GM13977 (cell line): ENCODE measurements around the gene OR10G7.

Experiments
- DNase-seq: peaks from one replicate; pipeline ENCODE4 v3.0.0; 2012; ENCODE audit warnings: low spot score
- CTCF ChIP-seq: IDR thresholded peaks from 2 replicates; pipeline ENCODE4 v1.5.1; 2012; ENCODE audit warnings: mild to moderate bottlenecking, control low read depth; ENCODE audit not compliant: insufficient read depth; ENCODE audit errors: extremely low read depth, missing control alignments
- in situ Hi-C: fragments of 300-500 bp; cut with MboI; formaldehyde crosslinking; loops from one replicate; pipeline ENCODE4 v1.12.0; 2022; ENCODE audit warnings: low sequenced_read_pairs, low pct_unique_long_range_greater_than_20kb, mixed read lengths, inconsistent platforms; ENCODE audit not compliant: unreplicated experiment

The OR10G7 gene

GRCh38 chr11:124072147-124072546 is 31.0 kb upstream of the OR10G7 start:
- in situ Hi-C loops, result loop anchor here (25.0 kb wide), 1 partner anchor 515 kb away; no protein-coding TSS in a partner anchor
- no peak for TF ChIP-seq CTCF

DNA sequence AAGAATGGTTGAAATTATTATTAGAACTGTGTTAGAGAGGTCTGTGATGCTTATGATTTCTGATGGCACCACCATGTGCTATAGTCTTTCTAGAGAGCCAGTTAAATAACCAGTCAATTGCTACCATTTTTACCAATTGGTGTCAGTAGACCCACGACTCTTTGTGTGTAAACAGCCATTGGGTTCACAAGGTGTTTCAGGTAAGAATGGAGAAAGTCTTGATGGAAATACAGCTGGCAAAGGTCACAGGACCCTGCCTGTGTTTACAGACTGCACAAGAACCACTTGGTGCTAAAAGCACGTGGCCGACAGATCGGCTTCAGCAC is 30.5 kb upstream of the OR10G7 start:
- DNase-seq, result no peak
- no peak for TF ChIP-seq CTCF
- in situ Hi-C loops, result loop anchor here (25.0 kb wide), 1 partner anchor 516 kb away; no protein-coding TSS in a partner anchor

More at GRCh38 chr11:124072147-124072546, 31.0 kb upstream of the OR10G7 start:
- no peak for DNase-seq

- in situ Hi-C loops, result loop anchor here (25.0 kb wide), 1 partner anchor 516 kb away; no protein-coding TSS in a partner anchor
- TF ChIP-seq CTCF, result peak; percentile 71
- peak; percentile 64 for DNase-seq
Observed at GRCh38 chr11:124070915-124071622, 29.9 kb upstream of the OR10G7 start.

- peak; percentile 72 for TF ChIP-seq CTCF
- no peak for DNase-seq
- in situ Hi-C loops, result loop anchor here (25.0 kb wide), 1 partner anchor 518 kb away; no protein-coding TSS in a partner anchor
Observed at GRCh38 chr11:124069429-124070401, 28.6 kb upstream of the OR10G7 start.

DNA sequence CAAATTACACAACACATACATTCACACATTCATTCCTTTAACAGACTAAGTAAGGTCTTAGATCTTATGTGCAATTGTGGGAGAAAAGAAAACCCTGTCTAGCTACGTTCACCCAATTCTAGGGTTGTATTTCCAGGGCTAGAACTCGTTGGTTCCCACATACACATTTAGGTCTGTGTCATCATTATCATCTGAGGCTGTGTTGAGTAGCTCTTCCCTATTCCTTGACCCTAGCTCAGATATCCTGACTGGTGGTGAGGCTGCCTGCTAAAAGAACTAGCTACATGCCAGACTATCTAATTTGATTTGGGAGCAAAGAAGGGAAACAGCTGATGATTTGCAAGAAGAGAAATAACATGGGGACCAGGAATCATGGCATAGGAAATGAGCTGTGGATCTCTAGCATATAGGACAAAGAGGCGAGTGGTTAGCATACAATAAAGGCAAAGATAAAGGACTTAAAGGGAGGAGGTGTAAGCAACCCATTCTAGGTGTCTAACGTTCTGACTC is 27.5 kb upstream of the OR10G7 start:
- DNase-seq, result no peak
- TF ChIP-seq CTCF, result no peak
- in situ Hi-C loops, result loop anchor here (25.0 kb wide), 1 partner anchor 519 kb away; no protein-coding TSS in a partner anchor

DNA sequence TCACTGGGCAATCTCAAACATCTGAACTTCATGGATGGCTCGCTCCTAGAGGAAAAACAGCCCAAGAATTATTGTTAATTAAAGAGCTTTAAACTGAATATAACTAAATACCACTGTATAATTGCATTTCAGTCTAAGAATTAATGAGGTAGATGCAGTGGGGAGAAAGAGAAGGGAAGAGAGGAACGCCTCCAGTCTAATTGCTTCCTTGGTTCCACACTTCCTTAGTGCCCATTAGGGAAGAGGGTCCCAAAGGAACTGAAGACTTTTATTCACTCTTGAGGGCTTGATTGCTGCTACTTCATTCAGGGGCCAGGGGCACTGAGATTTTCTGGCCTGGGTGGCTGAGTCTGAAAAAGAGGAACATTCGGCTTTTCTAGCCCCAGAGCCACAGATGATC is 11.8 kb upstream of the OR10G7 start:
- TF ChIP-seq CTCF, result no peak
- in situ Hi-C loops, result loop anchor here (25.0 kb wide), 1 partner anchor 534 kb away; no protein-coding TSS in a partner anchor
- no peak for DNase-seq
